OCI-LY7 (cell line): Measurements from ENCODE around the gene IPO9. TPM values are rescaled to one million over a fixed set of nuclear protein-coding genes. Genes with fewer than 3 reads are reported as not detected.

ENCODE experiments used
- BruUV-seq: library from RNA; stranded (reverse); fragments of 400-500 nt; replicated peaks from 2 replicates; lab custom pipeline; 2021; lab: Mats Ljungman, UMichigan
- CTCF ChIA-PET: fragments of 300-600 bp; sonication (Branson Sonifier 250); formaldehyde crosslinking; loops from one replicate; lab custom pipeline; 2022; ENCODE audit warnings: antibody characterized with exemption; ENCODE audit not compliant: unreplicated experiment; lab: Charles Lee
- POLR2A ChIA-PET: fragments of 300-600 bp; sonication (Branson Sonifier 250); formaldehyde crosslinking; loops from one replicate; lab custom pipeline; 2022; ENCODE audit warnings: antibody characterized with exemption; lab: Charles Lee
- DNase-seq: peaks from one replicate; pipeline ENCODE4 v3.0.0-alpha.2; 2015; ENCODE audit warnings: low spot score
- H2AFZ ChIP-seq: fragments of 200-600 bp; sonication (generic), shearing (Covaris generic); 2 replicates; pipeline ENCODE4 v1.6.1; 2014; ENCODE audit warnings: mild to moderate bottlenecking, antibody characterized with exemption, low read length, moderate library complexity
- H3K27ac ChIP-seq: fragments of 200-600 bp; sonication (generic); 2 replicates; pipeline ENCODE4 v1.5.1; 2014; ENCODE audit warnings: mixed run types, low read depth, mild to moderate bottlenecking, moderate library complexity, low read length, inconsistent platforms; ENCODE audit not compliant: poor library complexity, severe bottlenecking
- H3K36me3 ChIP-seq: fragments of 200-600 bp; sonication (generic); 2 replicates; pipeline ENCODE4 v1.6.1; 2014; ENCODE audit warnings: mild to moderate bottlenecking, antibody characterized with exemption, low read length, moderate library complexity, mixed read lengths; ENCODE audit not compliant: insufficient read depth
- H3K4me1 ChIP-seq: fragments of 200-600 bp; sonication (generic); 2 replicates; pipeline ENCODE4 v1.5.1; 2014; ENCODE audit warnings: mild to moderate bottlenecking, low read length; ENCODE audit not compliant: insufficient read depth, poor library complexity, severe bottlenecking
- H3K4me2 ChIP-seq: fragments of 200-600 bp; sonication (generic); 2 replicates; pipeline ENCODE4 v1.6.1; 2014; ENCODE audit warnings: mild to moderate bottlenecking, low read length
- H3K4me3 ChIP-seq: fragments of 200-600 bp; sonication (generic); 2 replicates; pipeline ENCODE4 v1.5.1; 2014; ENCODE audit warnings: mild to moderate bottlenecking, low read depth, low read length; ENCODE audit not compliant: poor library complexity, severe bottlenecking
- H3K79me2 ChIP-seq: fragments of 200-600 bp; sonication (generic); 2 replicates; pipeline ENCODE4 v1.6.1; 2016; ENCODE audit warnings: low read depth, mild to moderate bottlenecking, low read length, moderate library complexity, mixed read lengths; ENCODE audit not compliant: insufficient read depth
- H3K9me2 ChIP-seq: fragments of 200-600 bp; sonication (generic); 2 replicates; pipeline ENCODE4 v1.6.1; 2016; ENCODE audit warnings: mild to moderate bottlenecking, low read length, mixed read lengths; ENCODE audit not compliant: insufficient read depth
- H3K9me3 ChIP-seq: fragments of 200-600 bp; sonication (generic); 2 replicates; pipeline ENCODE4 v1.6.1; 2014; ENCODE audit warnings: mild to moderate bottlenecking, mixed run types, low read length, mixed read lengths
- H4K20me1 ChIP-seq: fragments of 200-600 bp; sonication (generic); 2 replicates; pipeline ENCODE4 v1.6.1; 2014; ENCODE audit warnings: mild to moderate bottlenecking, antibody characterized with exemption, low read length, moderate library complexity, mixed read lengths; ENCODE audit not compliant: insufficient read depth
- EZH2phosphoT487 ChIP-seq: fragments of 200-600 bp; sonication (generic); IDR thresholded peaks from 2 replicates; pipeline ENCODE4 v1.6.1; 2018; ENCODE audit warnings: low read depth, borderline replicate concordance, mild to moderate bottlenecking, mixed run types, antibody characterized with exemption, low read length, moderate library complexity, mixed read lengths
- intact Hi-C: fragments of 100-400 bp; cut with micrococcal nuclease; formaldehyde crosslinking; loops from one replicate; pipeline ENCODE4 v1.10.0; 2022; ENCODE audit not compliant: unreplicated experiment
- total RNA-seq, 2 experiments: library from RNA; depleted of rRNA in 1 of 2; stranded (reverse); fragments of >200 nt in 1 of 2; shearing (Covaris generic) in 1 of 2; gene quantifications; 2 replicates each; pipeline ENCODE4 v1.2.3, GENCODE V29; 2014 to 2022
- TF ChIP-seq, protein P1 (sequence below): fragments of 200-600 bp; sonication (generic); conservative IDR thresholded peaks from 2 replicates; pipeline ENCODE4 v1.5.1; 2014; ENCODE audit warnings: mild to moderate bottlenecking, antibody characterized with exemption, low read length, moderate library complexity, mixed read lengths

Gene IPO9
- total RNA-seq, 2 experiments from 2014 or later, result 47.2 to 67.9 TPM

DNA sequence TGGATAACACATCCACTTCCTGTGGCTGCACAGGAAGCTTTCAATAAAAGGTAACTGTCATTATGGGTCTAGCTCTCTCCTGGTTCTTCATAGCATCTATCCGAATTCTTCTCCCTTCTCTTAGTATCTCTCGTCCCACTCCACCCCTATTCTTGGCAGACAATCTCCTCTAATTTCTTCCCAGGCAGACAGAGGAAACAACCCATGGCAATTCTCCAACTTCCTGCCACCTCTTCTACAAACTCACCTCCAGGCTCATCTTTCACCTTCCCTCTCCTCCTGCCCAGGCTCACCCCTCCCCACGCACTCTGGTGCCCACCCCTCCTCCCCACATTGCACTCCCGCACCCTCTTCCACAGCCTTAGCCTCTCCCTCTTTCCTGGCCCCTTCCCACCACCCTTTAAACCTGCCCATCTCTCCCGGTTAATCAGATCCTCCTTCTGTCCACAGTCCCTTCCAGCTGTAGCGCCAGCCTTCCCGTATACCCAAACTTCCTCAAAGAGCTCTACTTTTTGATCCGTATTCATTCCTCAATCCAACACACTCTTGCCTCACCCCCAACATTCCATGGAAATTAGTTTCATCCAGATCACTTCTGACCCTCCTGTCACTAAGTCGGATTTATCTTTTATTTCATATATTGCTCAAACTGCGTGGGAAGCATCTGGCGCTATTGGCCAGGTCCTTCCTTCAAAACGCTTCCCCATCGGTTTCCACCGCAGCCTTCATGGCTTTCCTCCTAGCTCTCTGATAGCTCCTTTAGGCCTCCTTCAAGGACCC is 85.7 kb downstream of the IPO9 start:
- no peak for TF ChIP-seq EZH2phosphoT487
- TF ChIP-seq, protein P1, sequence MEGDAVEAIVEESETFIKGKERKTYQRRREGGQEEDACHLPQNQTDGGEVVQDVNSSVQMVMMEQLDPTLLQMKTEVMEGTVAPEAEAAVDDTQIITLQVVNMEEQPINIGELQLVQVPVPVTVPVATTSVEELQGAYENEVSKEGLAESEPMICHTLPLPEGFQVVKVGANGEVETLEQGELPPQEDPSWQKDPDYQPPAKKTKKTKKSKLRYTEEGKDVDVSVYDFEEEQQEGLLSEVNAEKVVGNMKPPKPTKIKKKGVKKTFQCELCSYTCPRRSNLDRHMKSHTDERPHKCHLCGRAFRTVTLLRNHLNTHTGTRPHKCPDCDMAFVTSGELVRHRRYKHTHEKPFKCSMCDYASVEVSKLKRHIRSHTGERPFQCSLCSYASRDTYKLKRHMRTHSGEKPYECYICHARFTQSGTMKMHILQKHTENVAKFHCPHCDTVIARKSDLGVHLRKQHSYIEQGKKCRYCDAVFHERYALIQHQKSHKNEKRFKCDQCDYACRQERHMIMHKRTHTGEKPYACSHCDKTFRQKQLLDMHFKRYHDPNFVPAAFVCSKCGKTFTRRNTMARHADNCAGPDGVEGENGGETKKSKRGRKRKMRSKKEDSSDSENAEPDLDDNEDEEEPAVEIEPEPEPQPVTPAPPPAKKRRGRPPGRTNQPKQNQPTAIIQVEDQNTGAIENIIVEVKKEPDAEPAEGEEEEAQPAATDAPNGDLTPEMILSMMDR, result no peak
- H3K27ac ChIP-seq, result no peak overlapping the region

DNA sequence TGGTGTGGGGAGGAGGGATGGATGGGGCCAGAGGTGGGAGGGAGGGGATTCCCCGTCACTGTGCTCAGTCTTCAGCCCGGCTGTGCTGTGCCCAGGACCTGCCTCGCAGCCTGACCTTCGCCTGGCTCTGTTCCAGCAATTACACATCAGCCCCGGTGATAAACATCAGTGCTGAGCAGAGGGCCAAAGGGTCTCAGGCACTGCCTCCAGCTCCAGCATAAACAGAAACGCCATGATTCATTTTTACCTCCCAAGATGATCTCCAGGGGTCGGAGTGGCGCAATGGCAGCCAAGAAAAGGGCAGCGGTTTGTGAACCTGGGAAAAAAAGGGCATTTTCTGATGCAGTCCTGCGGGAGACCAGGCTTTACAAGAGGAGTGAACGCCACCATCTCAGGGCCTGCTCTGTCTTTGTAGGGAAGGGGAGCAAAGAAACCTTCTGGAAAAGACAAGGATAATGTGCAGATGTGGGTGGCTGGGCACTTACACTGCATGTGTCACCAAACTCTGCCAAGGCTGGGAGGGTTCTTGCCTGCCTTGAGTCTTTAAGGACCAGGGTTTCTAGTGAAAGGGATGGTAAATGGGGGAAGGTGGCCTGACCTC is 87.8 kb downstream of the IPO9 start:
- no peaks in the 10 kb centered on the region for H3K9me3 ChIP-seq
- no peak overlapping the region for H3K4me3 ChIP-seq
- no peaks in the 10 kb centered on the region for H3K36me3 ChIP-seq
- ChIA-PET POLR2A (interaction anchor here (0.5 kb wide), 1 partner anchor 321 kb away, joined by 3 read pairs; no protein-coding TSS in a partner anchor), CTCF (interaction anchor here (0.5 kb wide), 1 partner anchor 88 kb away, joined by 3 read pairs; the partner anchor contains the start of gene IPO9)
- H3K9me2 ChIP-seq, result no peaks in the 10 kb centered on the region
- BruUV-seq, result no TSS peak
- no peak overlapping the region for H3K27ac ChIP-seq
- no peaks in the 10 kb centered on the region for H3K4me1 ChIP-seq
- H3K79me2 ChIP-seq, result no peaks in the 10 kb centered on the region
- no peak overlapping the region for H2AFZ ChIP-seq
- H3K4me2 ChIP-seq, result no peak overlapping the region
- no peaks in the 10 kb centered on the region for H4K20me1 ChIP-seq
- TF ChIP-seq, protein P1, result no peak
- TF ChIP-seq EZH2phosphoT487, result no peak
- DNase-seq, result no peak
- intact Hi-C loops, result no loop called here

More for the DNA sequence above, 85.7 kb downstream of the IPO9 start:
- no peaks in the 10 kb centered on the region for H3K79me2 ChIP-seq
- no peaks in the 10 kb centered on the region for H3K4me1 ChIP-seq
- no TSS peak for BruUV-seq
- no peaks in the 10 kb centered on the region for H4K20me1 ChIP-seq
- ChIA-PET POLR2A (interaction anchor here (0.6 kb wide), 1 partner anchor 12 kb away, joined by 4 read pairs; no protein-coding TSS in a partner anchor), CTCF (no interaction called here)
- H3K36me3 ChIP-seq, result no peaks in the 10 kb centered on the region
- 0 out of 2 replicates have a peak overlapping the region, but pooled peaks have one; percentile 39 for H2AFZ ChIP-seq
- no peaks in the 10 kb centered on the region for H3K9me3 ChIP-seq
- DNase-seq, result no peak
- no peak overlapping the region for H3K4me2 ChIP-seq
- no peaks in the 10 kb centered on the region for H3K9me2 ChIP-seq
- no peak overlapping the region for H3K4me3 ChIP-seq
- intact Hi-C loops, result no loop called here
